ENCODE data around the gene CPEB1. TPM values are rescaled to one million over a fixed set of nuclear protein-coding genes. Genes with fewer than 3 reads are reported as not detected.

CPEB1 gene
- total and polyA plus RNA-seq, 2 of the 13 experiments (the other 11 are each of a cell fraction or from before 2014, with no cell fraction given), result 0.03 to 0.07 TPM

GRCh38 chr15:82635798-82636197 lies 11.4 kb downstream of the CPEB1 start (continued):
- no peak for TF ChIP-seq FOSL2 (CRISPR knock-in tag; IDR thresholded peaks at IDR 0.05)
- TF ChIP-seq ETS1 (CRISPR knock-in tag; IDR thresholded peaks at IDR 0.05), result no peak

GRCh38 chr15:82630033-82630432 lies 17.1 kb downstream of the CPEB1 start:
- Histone ChIP-seq H3K79me2 (ENCODE audit: insufficient read depth, low read length) (no peaks in the 10 kb centered on the region), H3K4me3 (replicated peaks in 1 of 3; ENCODE audit: insufficient read depth in 1 of 3, low read depth in 2 of 3, low read length in 3 of 3) (no peak overlapping the region), H2AFZ (ENCODE audit: low read length) (no peak overlapping the region), H4K20me1 (ENCODE audit: insufficient read depth, low read length) (no peaks in the 10 kb centered on the region), H3K36me3 (replicated peaks in 1 of 2; ENCODE audit: control insufficient read depth in 1 of 2, insufficient read depth in 2 of 2, low read length in 2 of 2) (no peaks in the 10 kb centered on the region), H3K9ac (ENCODE audit: insufficient read depth, low read depth, low read length) (no peak overlapping the region), H3K9me3 (ENCODE audit: low read length) (no peaks in the 10 kb centered on the region), H3K4me2 (ENCODE audit: low read depth, low read length) (no peak overlapping the region), H3K27ac (ENCODE audit: extremely low read length, insufficient read depth, low read length) (no peak overlapping the region), H3K4me1 (ENCODE audit: insufficient read depth, low read length) (no peaks in the 10 kb centered on the region), H3K27me3 (ENCODE audit: control insufficient read depth in 1 of 2, insufficient read depth in 2 of 2, low read length in 2 of 2) (no peaks in the 10 kb centered on the region)
- in situ Hi-C loops (cut with HindIII; ENCODE audit: extremely low pct_ligation_motif_present, low pct_unique_long_range_greater_than_20kb) (no loop called here), intact Hi-C loops (cut with micrococcal nuclease; ENCODE audit: unreplicated experiment) (no loop called here)
- TF ChIP-seq ZNF652 (CRISPR knock-in tag; IDR thresholded peaks at IDR 0.05; ENCODE audit: borderline replicate concordance, low read depth), result no peak
- ChIA-PET CTCF (ENCODE audit: low intra/inter-chr PET ratio, low total read pairs) (no interaction called here), POLR2A (no interaction called here)
- FAIRE-seq, result no peak
- DNase-seq (ENCODE audit: low spot score), result no peak
- 14% methylated on average over 4 of the region's 4 CpGs for WGBS (ENCODE audit: low lambda C conversion rate)
- ATAC-seq, result no peak
- no TSS peak for BruUV-seq (replicated peaks)

GRCh38 chr15:82625136-82625535 lies 22.0 kb downstream of the CPEB1 start:
- H3K4me1 ChIP-seq (ENCODE audit: insufficient read depth, low read length), result no peaks in the 10 kb centered on the region
- in situ Hi-C loops (cut with HindIII; ENCODE audit: extremely low pct_ligation_motif_present, low pct_unique_long_range_greater_than_20kb) (no loop called here), intact Hi-C loops (cut with micrococcal nuclease; ENCODE audit: unreplicated experiment) (no loop called here)
- H3K36me3 ChIP-seq (replicated peaks in 1 of 2; ENCODE audit: control insufficient read depth in 1 of 2, insufficient read depth in 2 of 2, low read length in 2 of 2), result no peaks in the 10 kb centered on the region
- ChIA-PET POLR2A (no interaction called here), CTCF (ENCODE audit: low intra/inter-chr PET ratio, low total read pairs) (no interaction called here)
- no peak for FAIRE-seq
- H3K4me3 ChIP-seq (replicated peaks in 1 of 3; ENCODE audit: insufficient read depth in 1 of 3, low read depth in 2 of 3, low read length in 3 of 3), result no peak overlapping the region
- H3K9ac ChIP-seq (ENCODE audit: insufficient read depth, low read depth, low read length), result no peak overlapping the region
- WGBS (ENCODE audit: low lambda C conversion rate), result 13% methylated on average over 4 of the region's 4 CpGs
- H3K27ac ChIP-seq (ENCODE audit: extremely low read length, insufficient read depth, low read length), result no peak overlapping the region
- no TSS peak for BruUV-seq (replicated peaks)
- H3K79me2 ChIP-seq (ENCODE audit: insufficient read depth, low read length), result no peaks in the 10 kb centered on the region
- no peak overlapping the region for H3K4me2 ChIP-seq (ENCODE audit: low read depth, low read length)
- DNase-seq (ENCODE audit: low spot score), result no peak
- H3K9me3 ChIP-seq (ENCODE audit: low read length), result no peaks in the 10 kb centered on the region
- H3K27me3 ChIP-seq (ENCODE audit: control insufficient read depth in 1 of 2, insufficient read depth in 2 of 2, low read length in 2 of 2), result no peaks in the 10 kb centered on the region; a peak in 2 of 5 replicates
- H2AFZ ChIP-seq (ENCODE audit: low read length), result no peak overlapping the region
- no peak for ATAC-seq
- no peaks in the 10 kb centered on the region for H4K20me1 ChIP-seq (ENCODE audit: insufficient read depth, low read length)
- no peak for TF ChIP-seq TBL1XR1 (IDR thresholded peaks at IDR 0.05; ENCODE audit: borderline replicate concordance, low read length, partially characterized antibody)
- TF ChIP-seq CENPT (CRISPR knock-in tag; IDR thresholded peaks at IDR 0.05; ENCODE audit: low read depth), result no peak
- TF ChIP-seq GABPA (IDR thresholded peaks at IDR 0.05; ENCODE audit: low read depth, low read length), result no peak
- TF ChIP-seq GABPA (CRISPR knock-in tag; IDR thresholded peaks at IDR 0.05; ENCODE audit: low read depth), result no peak
- no peak for TF ChIP-seq RBFOX2 (IDR thresholded peaks at IDR 0.05; ENCODE audit: low read depth, low read length)
- no peak for TF ChIP-seq RBAK (CRISPR knock-in tag; IDR thresholded peaks at IDR 0.05)
- no peak for TF ChIP-seq MEIS2 (CRISPR knock-in tag; IDR thresholded peaks at IDR 0.05)
- TF ChIP-seq TSC22D2 (CRISPR knock-in tag; IDR thresholded peaks at IDR 0.05; ENCODE audit: borderline replicate concordance), result no peak
- TF ChIP-seq HMGXB4 (CRISPR knock-in tag; IDR thresholded peaks at IDR 0.05; ENCODE audit: borderline replicate concordance in 1 of 2, low read depth in 1 of 2), result no peak

All from HepG2 (cell line).